Breast epithelium (tissue), 4 donors: ENCODE results near the gene ARPC2. TPM values are rescaled to one million over a fixed set of nuclear protein-coding genes. Genes with fewer than 3 reads are reported as not detected.

Experiments
- DNase-seq, 2 donors: peaks; one replicate each; pipeline ENCODE4 v3.0.0-alpha.2; 2019; ENCODE audit warnings: low spot score in 2 of 2
- H3K27ac ChIP-seq, 2 donors: fragments of 200-600 bp; sonication (generic) in 1 of 2; one replicate each; pipeline ENCODE4 v1.5.1; 2016 to 2019; ENCODE audit warnings: mild to moderate bottlenecking in 1 of 2
- H3K27me3 ChIP-seq, 2 donors: fragments of 200-600 bp; sonication (generic) in 1 of 2; one replicate each; pipeline versions ENCODE4 v1.5.1 to v1.6.0; 2017 to 2019; ENCODE audit warnings: control low read depth in 1 of 2, mild to moderate bottlenecking in 1 of 2
- H3K36me3 ChIP-seq: fragments of 200-600 bp; one replicate; pipeline ENCODE4 v1.5.1; 2019
- H3K4me1 ChIP-seq, 2 donors: fragments of 200-600 bp; sonication (generic); one replicate each; pipeline ENCODE4 v1.5.1; 2016 to 2019; ENCODE audit warnings: control low read depth in 1 of 2
- H3K4me3 ChIP-seq, 3 donors: fragments of 200-600 bp; sonication (generic); 1 replicate in 2 of 3; 2 replicates in 1 of 3; pipeline ENCODE4 v1.5.1; 2016 to 2019; ENCODE audit warnings: mild to moderate bottlenecking in 3 of 3, moderate library complexity in 2 of 3
- H3K9me3 ChIP-seq, 2 donors: fragments of 200-600 bp; sonication (generic) in 1 of 2; one replicate each; pipeline ENCODE4 v1.5.1; 2016 to 2019; ENCODE audit warnings: control low read depth in 1 of 2
- POLR2A ChIP-seq: fragments of 450-650 bp; IDR thresholded peaks from one replicate; pipeline ENCODE4 v1.6.1; 2016; ENCODE audit warnings: antibody characterized with exemption, mild to moderate bottlenecking, moderate library complexity
- POLR2AphosphoS5 ChIP-seq, 3 donors: sonication (generic); formaldehyde crosslinking; IDR thresholded peaks; one replicate each; pipeline ENCODE4 v1.6.1; 2017; ENCODE audit warnings: antibody characterized with exemption in 3 of 3
- intact Hi-C: fragments of 100-400 bp; cut with DNase I; formaldehyde crosslinking; loops from one replicate; pipeline ENCODE4 v1.15.1; 2023; ENCODE audit warnings: low total_unique reads
- total RNA-seq, 3 donors: library from RNA; depleted of rRNA; stranded (reverse); fragments of >200 nt; gene quantifications; one replicate each; pipeline ENCODE4 v1.1.0, GENCODE V29; 2016
- TF ChIP-seq, protein P1 (sequence below), 3 donors: fragments of 450-650 bp; IDR thresholded peaks; one replicate each; pipeline ENCODE4 v1.5.1; 2016 to 2017; ENCODE audit warnings: antibody characterized with exemption in 3 of 3, mild to moderate bottlenecking in 3 of 3, moderate library complexity in 3 of 3

ARPC2 gene
- total RNA-seq, 3 donors from 2014 or later, result 212 to 336 (median 248) TPM

DNA sequence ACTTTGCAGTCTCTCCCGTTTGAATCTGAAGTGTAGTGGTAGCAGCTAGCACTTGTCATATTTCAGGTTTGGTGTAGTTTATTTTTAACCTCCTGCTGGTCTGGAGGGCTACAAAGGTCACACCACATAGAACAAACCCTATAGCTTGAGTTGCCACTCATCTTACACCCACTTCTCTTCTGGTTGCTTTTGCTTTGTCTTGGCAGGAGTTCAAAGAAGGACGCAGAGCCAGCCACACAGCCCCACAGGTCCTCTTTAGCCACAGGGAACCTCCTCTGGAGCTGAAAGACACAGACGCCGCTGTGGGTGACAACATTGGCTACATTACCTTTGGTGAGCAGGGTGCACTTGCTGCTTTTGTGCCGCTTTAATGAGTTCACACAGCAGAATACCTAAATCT lies 28.2 kb downstream of the ARPC2 start:
- intact Hi-C loops, result no loop called here
- H3K9me3 ChIP-seq, result no peaks in the 10 kb centered on the region
- no peak for TF ChIP-seq POLR2A
- no peak for TF ChIP-seq POLR2AphosphoS5 (IDR thresholded peaks at IDR 0.05)
- TF ChIP-seq, protein P1, sequence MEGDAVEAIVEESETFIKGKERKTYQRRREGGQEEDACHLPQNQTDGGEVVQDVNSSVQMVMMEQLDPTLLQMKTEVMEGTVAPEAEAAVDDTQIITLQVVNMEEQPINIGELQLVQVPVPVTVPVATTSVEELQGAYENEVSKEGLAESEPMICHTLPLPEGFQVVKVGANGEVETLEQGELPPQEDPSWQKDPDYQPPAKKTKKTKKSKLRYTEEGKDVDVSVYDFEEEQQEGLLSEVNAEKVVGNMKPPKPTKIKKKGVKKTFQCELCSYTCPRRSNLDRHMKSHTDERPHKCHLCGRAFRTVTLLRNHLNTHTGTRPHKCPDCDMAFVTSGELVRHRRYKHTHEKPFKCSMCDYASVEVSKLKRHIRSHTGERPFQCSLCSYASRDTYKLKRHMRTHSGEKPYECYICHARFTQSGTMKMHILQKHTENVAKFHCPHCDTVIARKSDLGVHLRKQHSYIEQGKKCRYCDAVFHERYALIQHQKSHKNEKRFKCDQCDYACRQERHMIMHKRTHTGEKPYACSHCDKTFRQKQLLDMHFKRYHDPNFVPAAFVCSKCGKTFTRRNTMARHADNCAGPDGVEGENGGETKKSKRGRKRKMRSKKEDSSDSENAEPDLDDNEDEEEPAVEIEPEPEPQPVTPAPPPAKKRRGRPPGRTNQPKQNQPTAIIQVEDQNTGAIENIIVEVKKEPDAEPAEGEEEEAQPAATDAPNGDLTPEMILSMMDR (IDR thresholded peaks at IDR 0.05), result no peak
- no peak for DNase-seq
- no peak overlapping the region for H3K4me3 ChIP-seq
- no peaks in the 10 kb centered on the region for H3K27me3 ChIP-seq
- peaks cover 4% of the 10 kb centered on the region for H3K36me3 ChIP-seq
- no peaks in the 10 kb centered on the region for H3K4me1 ChIP-seq
- no peak overlapping the region for H3K27ac ChIP-seq

DNA sequence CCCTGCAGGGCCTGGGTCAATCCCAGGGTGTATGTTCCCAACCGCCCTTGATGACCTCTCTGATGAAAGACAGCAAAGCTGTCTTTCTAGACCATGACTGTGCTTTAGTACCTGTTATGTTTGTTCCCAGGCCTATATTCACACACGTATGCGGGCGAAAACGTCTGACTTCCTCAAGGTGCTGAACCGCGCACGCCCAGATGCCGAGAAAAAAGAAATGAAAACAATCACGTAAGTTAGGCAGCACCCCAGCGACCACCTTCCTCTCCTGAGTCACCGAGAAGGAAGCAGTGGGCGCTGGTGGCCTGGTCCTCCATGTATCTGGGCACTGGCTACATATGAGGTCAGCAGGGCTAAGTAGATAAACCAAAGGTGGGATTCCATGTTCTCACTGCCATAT lies 32.7 kb downstream of the ARPC2 start:
- H3K27me3 ChIP-seq, result no peaks in the 10 kb centered on the region
- DNase-seq, result no peak
- peaks cover 14% of the 10 kb centered on the region for H3K36me3 ChIP-seq
- no peak overlapping the region for H3K27ac ChIP-seq
- intact Hi-C loops, result no loop called here
- TF ChIP-seq POLR2AphosphoS5 (IDR thresholded peaks at IDR 0.05) (no peak), POLR2A (no peak)
- TF ChIP-seq, protein P1 (IDR thresholded peaks at IDR 0.05), result no peak
- H3K4me3 ChIP-seq, result no peak overlapping the region
- H3K4me1 ChIP-seq, result no peaks in the 10 kb centered on the region
- no peaks in the 10 kb centered on the region for H3K9me3 ChIP-seq

DNA sequence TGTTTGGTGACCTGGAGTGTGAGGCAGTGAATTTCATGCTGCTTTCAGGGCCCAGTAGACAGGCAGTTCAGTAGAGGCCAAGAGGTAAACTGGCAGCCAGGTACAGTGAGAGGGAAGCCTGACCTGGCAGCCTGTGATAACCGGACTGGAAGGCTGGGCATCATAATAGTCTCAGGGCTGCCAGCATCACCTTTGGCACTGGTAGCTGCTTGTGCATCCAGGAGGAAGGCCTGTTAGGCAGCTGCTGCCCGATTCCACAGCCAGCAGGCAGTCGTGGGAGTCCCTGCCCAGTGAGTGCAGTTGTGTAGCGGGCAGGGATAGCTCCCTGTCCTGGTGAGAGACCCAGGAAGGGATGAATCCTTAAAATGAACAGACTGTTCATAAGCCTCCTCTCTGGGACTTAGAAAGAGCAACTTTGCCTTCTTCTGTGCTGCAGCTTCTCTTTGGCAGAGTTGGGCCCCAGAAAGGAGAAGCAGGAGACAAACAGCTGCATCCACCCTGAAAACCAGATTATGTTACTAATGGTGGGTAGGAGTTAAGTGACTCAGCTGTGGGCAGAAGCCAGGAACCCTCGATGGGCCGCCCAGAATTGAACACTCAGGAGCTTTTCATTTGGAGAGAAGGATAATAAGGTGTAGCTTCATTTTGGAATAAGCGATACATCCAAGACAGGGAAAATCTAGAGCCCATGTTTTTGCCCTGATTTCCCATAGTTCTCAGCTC lies 35.7 kb downstream of the ARPC2 start:
- Histone ChIP-seq H3K4me1 (no peaks in the 10 kb centered on the region), H3K27ac (no peak overlapping the region), H3K36me3 (peaks cover 18% of the 10 kb centered on the region), H3K27me3 (no peaks in the 10 kb centered on the region), H3K9me3 (no peaks in the 10 kb centered on the region), H3K4me3 (no peak overlapping the region)
- intact Hi-C loops, result no loop called here
- TF ChIP-seq, protein P1 (IDR thresholded peaks at IDR 0.05), result no peak
- TF ChIP-seq POLR2AphosphoS5 (IDR thresholded peaks at IDR 0.05), result no peak
- TF ChIP-seq POLR2A, result no peak
- no peak for DNase-seq

DNA sequence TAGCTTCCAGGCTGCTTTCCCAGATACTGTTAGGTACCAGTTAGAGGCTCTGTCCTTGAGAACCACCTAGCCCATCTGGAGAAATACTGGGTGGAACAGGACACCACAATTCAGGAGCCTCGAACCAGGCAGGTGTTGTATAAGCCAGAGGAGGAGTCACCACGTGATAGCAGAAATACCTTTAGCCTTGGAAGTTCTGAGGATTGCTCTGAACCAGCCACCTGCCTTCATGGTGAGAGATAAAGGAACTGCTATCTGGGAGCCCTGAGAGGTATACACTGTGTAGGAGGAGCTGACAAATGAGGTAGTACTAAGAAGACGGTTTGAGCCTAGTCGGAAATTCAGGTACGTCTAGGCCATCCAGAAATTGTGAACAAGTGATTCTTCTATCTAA lies 36.2 kb downstream of the ARPC2 start:
- H3K27ac ChIP-seq, result no peak overlapping the region
- no peak for DNase-seq

DNA sequence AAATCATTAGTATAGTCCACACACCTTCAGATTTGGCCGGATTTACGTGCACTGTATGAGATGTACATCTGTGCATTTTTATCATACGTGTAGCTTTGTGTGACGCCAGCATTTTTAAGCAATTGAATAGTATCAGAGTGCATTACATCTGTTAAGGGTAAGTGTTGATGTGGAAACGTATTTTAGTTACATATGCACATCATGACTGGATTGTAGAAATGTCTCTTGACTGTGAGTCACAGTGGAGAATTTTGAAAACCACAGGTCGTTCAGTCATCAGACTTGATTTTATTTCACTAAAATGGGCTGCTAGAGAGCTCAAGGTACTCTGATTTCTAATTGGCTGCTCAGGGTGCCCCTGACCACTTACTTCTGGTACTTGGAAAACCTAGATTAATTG lies 38.5 kb downstream of the ARPC2 start:
- Histone ChIP-seq H3K9me3 (no peaks in the 10 kb centered on the region), H3K27me3 (no peaks in the 10 kb centered on the region), H3K4me1 (no peaks in the 10 kb centered on the region), H3K36me3 (peaks cover 18% of the 10 kb centered on the region), H3K4me3 (no peak overlapping the region), H3K27ac (no peak overlapping the region)
- TF ChIP-seq, protein P1 (IDR thresholded peaks at IDR 0.05), result no peak
- TF ChIP-seq POLR2AphosphoS5 (IDR thresholded peaks at IDR 0.05) (no peak), POLR2A (no peak)
- no peak for DNase-seq
- intact Hi-C loops, result no loop called here

More for the DNA sequence above, 36.2 kb downstream of the ARPC2 start:
- no peak for TF ChIP-seq POLR2A
- TF ChIP-seq, protein P1 (IDR thresholded peaks at IDR 0.05), result no peak
- H3K27me3 ChIP-seq, result no peaks in the 10 kb centered on the region
- H3K9me3 ChIP-seq, result no peaks in the 10 kb centered on the region
- H3K4me3 ChIP-seq, result no peak overlapping the region
- intact Hi-C loops, result no loop called here
- peaks cover 18% of the 10 kb centered on the region for H3K36me3 ChIP-seq
- no peaks in the 10 kb centered on the region for H3K4me1 ChIP-seq
